A673 (cell line): ENCODE data around the gene NPIPB2. TPM values are rescaled to one million over a fixed set of nuclear protein-coding genes. Genes with fewer than 3 reads are reported as not detected.
"Not testable (repeated sequence)": the region's sequence is repeated elsewhere in the genome, so short reads cannot be mapped to it uniquely, and the experiment has no call there.

Source experiments
- BruUV-seq: library from RNA; stranded (reverse); fragments of 400-500 nt; replicated peaks from 2 replicates; lab custom pipeline; 2021; lab: Mats Ljungman, UMichigan
- CTCF ChIA-PET: fragments of 300-600 bp; sonication (Branson Sonifier 250); formaldehyde crosslinking; loops from one replicate; lab custom pipeline; 2022; ENCODE audit warnings: antibody characterized with exemption; lab: Charles Lee
- POLR2A ChIA-PET: fragments of 300-600 bp; sonication (Branson Sonifier 250); formaldehyde crosslinking; loops from one replicate; lab custom pipeline; 2022; ENCODE audit warnings: antibody characterized with exemption; ENCODE audit not compliant: low non-redundant PET; lab: Charles Lee
- DNase-seq: peaks from one replicate; pipeline ENCODE4 v3.0.0-alpha.2; 2015; ENCODE audit warnings: low spot score
- H3K27ac ChIP-seq: fragments of 200-600 bp; sonication (generic); 2 replicates; pipeline ENCODE4 v1.5.1; 2016; ENCODE audit warnings: mixed run types, low read depth, mild to moderate bottlenecking, mixed read lengths, antibody characterized with exemption, low read length; ENCODE audit not compliant: poor library complexity, severe bottlenecking
- H3K27me3 ChIP-seq: fragments of 200-600 bp; sonication (generic); replicated peaks from 2 replicates; pipeline ENCODE4 v1.6.1; 2017; ENCODE audit warnings: mixed run types, low read depth, mild to moderate bottlenecking, mixed read lengths, antibody characterized with exemption, low read length; ENCODE audit not compliant: insufficient read depth, poor library complexity
- H3K36me3 ChIP-seq: fragments of 200-600 bp; sonication (generic); 2 replicates; pipeline ENCODE4 v1.6.1; 2016; ENCODE audit warnings: mixed run types, mild to moderate bottlenecking, mixed read lengths, antibody characterized with exemption, low read length; ENCODE audit not compliant: insufficient read depth, poor library complexity, severe bottlenecking
- H3K4me1 ChIP-seq: fragments of 200-600 bp; sonication (generic); 2 replicates; pipeline ENCODE4 v1.6.1; 2017; ENCODE audit warnings: mixed run types, mild to moderate bottlenecking, mixed read lengths, antibody characterized with exemption, low read length; ENCODE audit not compliant: insufficient read depth, poor library complexity, severe bottlenecking
- H3K4me3 ChIP-seq: fragments of 200-600 bp; sonication (generic); 2 replicates; pipeline ENCODE4 v1.5.1; 2016; ENCODE audit warnings: low read depth, mixed run types, mild to moderate bottlenecking, mixed read lengths, low read length; ENCODE audit not compliant: poor library complexity, severe bottlenecking
- H3K9me3 ChIP-seq: fragments of 200-600 bp; sonication (generic); 2 replicates; pipeline ENCODE4 v1.6.1; 2016; ENCODE audit warnings: mixed run types, low read depth, mild to moderate bottlenecking, mixed read lengths, antibody characterized with exemption, low read length; ENCODE audit not compliant: poor library complexity, severe bottlenecking
- EZH2 ChIP-seq: fragments of 200-600 bp; sonication (generic); IDR thresholded peaks from 2 replicates; pipeline ENCODE4 v1.6.1; 2017; ENCODE audit warnings: borderline replicate concordance, low read depth, mild to moderate bottlenecking, mixed read lengths, antibody characterized with exemption, low read length; ENCODE audit not compliant: poor library complexity, severe bottlenecking
- intact Hi-C: fragments of 100-400 bp; cut with micrococcal nuclease; formaldehyde crosslinking; loops from one replicate; pipeline ENCODE4 v1.10.0; 2022; ENCODE audit not compliant: unreplicated experiment
- total RNA-seq: library from RNA; stranded (reverse); gene quantifications from 2 replicates; pipeline ENCODE4 v1.2.3, GENCODE V29; 2021
- TF ChIP-seq, protein P1 (sequence below): fragments of 300-800, 200-600 bp; sonication (generic); conservative IDR thresholded peaks from 2 replicates; pipeline ENCODE4 v1.5.1; 2017; ENCODE audit warnings: low read depth, mild to moderate bottlenecking, antibody characterized with exemption, low read length, moderate library complexity, mixed read lengths

NPIPB2 gene
- total RNA-seq, 1 experiment from 2014 or later: 9.6 TPM

DNA sequence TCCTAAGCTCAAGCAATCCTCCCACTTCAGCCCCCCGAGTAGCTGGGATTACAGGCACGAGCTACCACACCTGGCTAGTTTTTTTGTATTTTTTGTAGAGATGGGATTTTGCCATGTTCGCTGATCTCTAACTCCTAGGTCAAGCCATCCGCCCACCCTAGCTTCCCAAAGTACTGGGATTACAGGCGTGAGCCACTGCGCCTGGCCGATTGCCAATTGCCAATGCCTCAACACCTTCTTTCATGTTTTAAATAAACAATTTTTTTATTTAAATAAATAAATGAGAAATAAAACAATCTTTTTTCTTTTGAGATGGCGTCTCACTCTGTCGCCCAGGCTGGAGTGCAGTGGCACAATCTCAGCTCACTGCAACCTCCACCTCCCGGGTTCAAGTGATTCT is 17.8 kb downstream of the NPIPB2 start:
- DNase-seq, H3K27ac ChIP-seq, H3K36me3 ChIP-seq, H3K27me3 ChIP-seq, BruUV-seq, intact Hi-C loops, H3K4me1 ChIP-seq, POLR2A ChIA-PET, CTCF ChIA-PET, H3K4me3 ChIP-seq, H3K9me3 ChIP-seq: not testable (repeated sequence)

DNA sequence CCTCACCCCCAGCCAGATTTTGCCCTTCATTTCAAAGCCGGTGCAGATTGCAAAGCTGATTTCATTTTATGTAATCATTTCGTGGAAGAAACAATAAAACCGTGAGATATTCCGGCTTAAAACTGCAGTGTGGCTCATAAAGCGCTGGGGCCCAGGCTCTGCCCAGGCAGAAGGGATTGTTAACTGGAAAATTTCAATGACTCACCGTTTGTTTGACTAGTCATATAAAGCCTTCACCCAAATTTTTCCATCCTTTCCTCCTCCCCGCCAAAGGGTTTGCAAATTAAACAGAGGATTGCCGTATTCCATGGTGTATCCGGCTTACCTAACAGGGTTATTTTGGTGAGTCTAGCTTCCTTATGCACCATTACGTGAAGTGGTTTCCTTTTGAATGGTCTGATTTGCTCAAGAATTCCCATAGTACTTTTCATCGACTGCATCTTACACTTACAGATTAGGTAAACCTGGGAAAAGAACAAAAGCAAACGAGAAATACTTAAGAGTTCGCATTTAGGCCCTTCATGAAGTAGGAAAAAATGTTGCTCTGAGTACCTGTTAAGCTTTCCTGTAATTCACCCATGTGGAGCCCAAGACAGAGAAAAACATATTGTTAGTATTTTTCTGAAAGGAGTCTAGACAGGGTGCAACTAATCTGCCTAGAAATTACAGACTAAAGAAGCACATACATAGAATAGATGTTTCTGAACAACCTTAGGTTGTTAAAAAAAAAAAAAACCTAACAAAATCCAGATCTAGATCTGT is 25.1 kb downstream of the NPIPB2 start:
- ChIA-PET POLR2A (no interaction called here), CTCF (interaction anchor here (0.6 to 1.4 kb wide), 2 partner anchors 46 to 152 kb away, joined by 4 read pairs; no protein-coding TSS in a partner anchor)
- TF ChIP-seq, protein P1, sequence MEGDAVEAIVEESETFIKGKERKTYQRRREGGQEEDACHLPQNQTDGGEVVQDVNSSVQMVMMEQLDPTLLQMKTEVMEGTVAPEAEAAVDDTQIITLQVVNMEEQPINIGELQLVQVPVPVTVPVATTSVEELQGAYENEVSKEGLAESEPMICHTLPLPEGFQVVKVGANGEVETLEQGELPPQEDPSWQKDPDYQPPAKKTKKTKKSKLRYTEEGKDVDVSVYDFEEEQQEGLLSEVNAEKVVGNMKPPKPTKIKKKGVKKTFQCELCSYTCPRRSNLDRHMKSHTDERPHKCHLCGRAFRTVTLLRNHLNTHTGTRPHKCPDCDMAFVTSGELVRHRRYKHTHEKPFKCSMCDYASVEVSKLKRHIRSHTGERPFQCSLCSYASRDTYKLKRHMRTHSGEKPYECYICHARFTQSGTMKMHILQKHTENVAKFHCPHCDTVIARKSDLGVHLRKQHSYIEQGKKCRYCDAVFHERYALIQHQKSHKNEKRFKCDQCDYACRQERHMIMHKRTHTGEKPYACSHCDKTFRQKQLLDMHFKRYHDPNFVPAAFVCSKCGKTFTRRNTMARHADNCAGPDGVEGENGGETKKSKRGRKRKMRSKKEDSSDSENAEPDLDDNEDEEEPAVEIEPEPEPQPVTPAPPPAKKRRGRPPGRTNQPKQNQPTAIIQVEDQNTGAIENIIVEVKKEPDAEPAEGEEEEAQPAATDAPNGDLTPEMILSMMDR: no peak
- no peak for TF ChIP-seq EZH2
- Histone ChIP-seq H3K4me1 (peaks cover 13% of the 10 kb centered on the region), H3K9me3 (no peaks in the 10 kb centered on the region), H3K36me3 (no peaks in the 10 kb centered on the region), H3K27me3 (no peaks in the 10 kb centered on the region), H3K27ac (peak overlapping the region; percentile 23), H3K4me3 (peak overlapping the region; percentile 96)
- intact Hi-C loops: no loop called here
- BruUV-seq: TSS peak; percentile 71
- DNase-seq: peak; percentile 36

DNA sequence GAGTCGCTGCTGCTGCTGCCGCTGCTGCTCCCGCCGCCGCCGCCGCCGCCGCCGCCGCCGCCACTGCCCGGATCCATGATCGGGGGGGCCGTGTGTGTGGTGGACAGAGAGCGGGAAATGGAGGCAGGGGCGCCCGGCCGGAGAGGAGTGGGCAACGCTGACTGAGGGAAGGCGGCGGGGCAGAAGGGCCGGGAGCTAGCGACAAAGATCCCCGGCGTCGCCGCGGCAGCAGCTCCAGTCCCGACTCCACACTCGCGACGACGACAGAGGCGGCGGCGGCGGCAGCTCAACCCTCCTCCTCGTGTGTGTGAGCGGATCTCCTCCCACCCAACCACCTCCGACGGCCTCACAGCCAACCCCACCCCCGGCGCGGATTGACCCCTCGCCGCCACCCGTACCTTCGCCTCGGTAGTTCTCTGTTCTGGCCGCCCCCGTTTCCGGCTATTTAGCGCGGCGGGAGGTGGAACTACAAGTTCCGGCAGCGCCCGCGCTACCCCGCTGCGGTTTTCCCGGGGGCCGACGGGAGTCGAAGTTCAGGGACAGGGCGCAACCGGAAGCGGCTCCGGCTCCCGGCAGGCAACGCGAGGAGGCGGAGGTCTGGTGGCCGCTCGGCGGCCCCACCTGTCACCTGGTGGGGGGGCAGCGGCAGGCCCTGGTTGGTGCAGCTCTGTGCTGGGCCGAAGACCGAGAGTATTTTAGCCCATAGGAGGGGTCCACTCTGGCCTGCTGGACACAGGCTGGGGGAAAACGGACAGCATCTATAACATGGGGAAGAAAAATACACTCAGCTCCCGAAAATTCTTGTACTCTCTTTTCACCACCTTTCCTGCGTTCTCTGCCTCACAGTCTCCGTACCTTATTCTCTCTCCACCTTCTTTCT is 26.0 kb downstream of the NPIPB2 start, which contains the start of gene GSPT1:
GSPT1 (minus strand) TSS at position 313 of the 880 bp plus-strand sequence; CDS start at position 77, 236 bp downstream.
- peak within 1 kb of the TSS; percentile 88 for H3K27ac ChIP-seq
- POLR2A ChIA-PET: no interaction called here
- H3K9me3 ChIP-seq: no peaks in the 10 kb centered on the region
- TF ChIP-seq, protein P1: no peak
- TF ChIP-seq EZH2: no peak
- no TSS peak for BruUV-seq
- intact Hi-C loops: loop anchor here (2.0 kb wide), 1 partner anchor 61 kb away; the partner anchor contains the start of gene SNX29
- H3K36me3 ChIP-seq: no peaks in the 10 kb centered on the region
- no peaks in the 10 kb centered on the region for H3K27me3 ChIP-seq
- CTCF ChIA-PET: interaction anchor here (0.6 to 1.4 kb wide), 2 partner anchors 47 to 152 kb away, joined by 4 read pairs; no protein-coding TSS in a partner anchor
- peak; percentile 99 for DNase-seq
- H3K4me3 ChIP-seq: peak within 1 kb of the TSS; percentile 96
- peaks cover 15% of the 10 kb centered on the region for H3K4me1 ChIP-seq
